ENCODE results near the gene TMCC1. TPM values are rescaled to one million over a fixed set of nuclear protein-coding genes. Genes with fewer than 3 reads are reported as not detected.

TMCC1 gene
- total RNA-seq, 1 donor, result 11.2 TPM

DNA sequence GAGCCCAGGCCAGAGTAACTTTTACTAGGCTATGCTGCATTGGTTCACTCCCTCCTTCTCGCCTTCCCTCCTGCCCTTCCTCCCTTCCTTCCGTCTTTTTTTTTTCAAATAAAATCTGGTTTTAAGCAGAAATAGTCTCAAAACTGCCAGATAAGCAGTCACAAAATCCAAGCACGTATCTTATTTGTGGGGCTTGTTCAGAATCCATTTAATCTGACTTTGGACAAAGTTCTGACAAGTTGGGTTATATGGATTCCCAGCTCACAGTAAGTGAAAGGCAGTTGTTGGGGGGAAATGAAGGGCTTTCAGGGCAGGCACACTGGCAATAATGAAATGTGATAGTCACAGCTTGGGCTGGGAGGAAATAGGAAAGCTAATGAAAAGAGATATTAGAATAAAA, 255.0 kb downstream of the TMCC1 start:
- no peak for DNase-seq (ENCODE audit: low read depth)

DNA sequence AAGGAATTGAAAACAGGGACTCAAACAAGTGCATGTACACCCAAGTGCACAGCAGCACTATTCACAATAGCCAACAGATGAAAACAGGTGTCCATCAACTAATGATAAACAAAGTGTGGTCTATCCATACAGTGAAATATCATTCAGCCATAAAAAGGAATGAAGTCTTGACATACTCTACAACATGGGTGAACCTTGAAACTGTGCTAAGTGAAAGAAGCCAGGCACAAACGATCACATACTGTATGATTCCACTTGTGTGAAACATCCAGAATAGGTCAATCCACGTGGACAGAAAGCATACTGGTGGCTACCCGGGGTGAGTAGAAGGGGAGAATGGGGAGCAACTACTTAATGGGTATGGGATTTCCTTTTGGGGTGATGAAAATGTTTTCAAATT, 257.4 kb downstream of the TMCC1 start:
- H3K4me3 ChIP-seq (ENCODE audit: low read depth, low read length), result no peak overlapping the region
- TF ChIP-seq, protein P1, sequence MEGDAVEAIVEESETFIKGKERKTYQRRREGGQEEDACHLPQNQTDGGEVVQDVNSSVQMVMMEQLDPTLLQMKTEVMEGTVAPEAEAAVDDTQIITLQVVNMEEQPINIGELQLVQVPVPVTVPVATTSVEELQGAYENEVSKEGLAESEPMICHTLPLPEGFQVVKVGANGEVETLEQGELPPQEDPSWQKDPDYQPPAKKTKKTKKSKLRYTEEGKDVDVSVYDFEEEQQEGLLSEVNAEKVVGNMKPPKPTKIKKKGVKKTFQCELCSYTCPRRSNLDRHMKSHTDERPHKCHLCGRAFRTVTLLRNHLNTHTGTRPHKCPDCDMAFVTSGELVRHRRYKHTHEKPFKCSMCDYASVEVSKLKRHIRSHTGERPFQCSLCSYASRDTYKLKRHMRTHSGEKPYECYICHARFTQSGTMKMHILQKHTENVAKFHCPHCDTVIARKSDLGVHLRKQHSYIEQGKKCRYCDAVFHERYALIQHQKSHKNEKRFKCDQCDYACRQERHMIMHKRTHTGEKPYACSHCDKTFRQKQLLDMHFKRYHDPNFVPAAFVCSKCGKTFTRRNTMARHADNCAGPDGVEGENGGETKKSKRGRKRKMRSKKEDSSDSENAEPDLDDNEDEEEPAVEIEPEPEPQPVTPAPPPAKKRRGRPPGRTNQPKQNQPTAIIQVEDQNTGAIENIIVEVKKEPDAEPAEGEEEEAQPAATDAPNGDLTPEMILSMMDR (IDR thresholded peaks at IDR 0.05; ENCODE audit: insufficient read depth, low read depth, low read length), result no peak
- no peak for DNase-seq (ENCODE audit: low read depth)

More for the DNA sequence above, 255.0 kb downstream of the TMCC1 start:
- no peak overlapping the region for H3K4me3 ChIP-seq (ENCODE audit: low read depth, low read length)
- TF ChIP-seq, protein P1 (IDR thresholded peaks at IDR 0.05; ENCODE audit: insufficient read depth, low read depth, low read length), result no peak

- H3K4me3 ChIP-seq (ENCODE audit: low read depth, low read length), result no peak overlapping the region
- no peak for DNase-seq (ENCODE audit: low read depth)
- TF ChIP-seq, protein P1 (IDR thresholded peaks at IDR 0.05; ENCODE audit: insufficient read depth, low read depth, low read length), result no peak
Observed at GRCh38 chr3:129635656-129636055, 257.9 kb downstream of the TMCC1 start.

DNA sequence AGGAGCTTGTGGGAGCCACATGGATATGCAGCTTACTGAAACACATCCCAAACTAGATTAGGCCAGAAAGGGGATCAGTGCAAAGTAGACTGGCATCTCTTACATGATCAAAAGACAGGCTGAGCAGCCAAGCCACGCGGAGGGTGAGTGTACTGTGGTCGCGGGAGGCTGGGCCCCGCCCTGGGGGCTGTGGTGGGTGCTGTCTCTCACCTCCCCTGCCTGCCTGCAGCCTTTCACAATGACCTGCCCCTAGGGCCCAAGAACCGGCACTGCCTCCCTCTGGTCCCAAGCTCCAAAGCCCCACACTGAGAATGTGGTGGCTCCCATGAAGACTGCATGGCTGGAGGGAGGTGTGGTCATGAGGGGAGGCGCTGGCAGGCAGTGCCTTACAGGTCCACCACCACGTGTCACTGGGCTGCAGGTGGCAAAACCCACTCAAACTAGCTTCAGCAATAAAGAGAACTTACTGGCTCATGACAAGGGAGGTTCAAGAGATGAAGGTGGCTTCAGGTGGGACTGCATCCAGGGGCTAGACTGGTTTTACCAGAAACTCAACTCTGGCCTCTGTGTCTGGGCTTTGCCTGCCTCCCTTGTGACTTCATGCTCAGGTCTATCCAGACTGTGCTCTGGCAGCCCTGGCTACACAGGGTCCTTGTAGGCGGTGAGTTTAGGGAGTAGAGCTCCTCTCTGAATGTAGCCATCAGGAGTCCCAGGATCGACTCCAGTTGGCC, 259.6 kb downstream of the TMCC1 start:
- H3K4me3 ChIP-seq (ENCODE audit: low read depth, low read length), result no peak overlapping the region
- no peak for DNase-seq (ENCODE audit: low read depth)
- TF ChIP-seq, protein P1 (IDR thresholded peaks at IDR 0.05; ENCODE audit: insufficient read depth, low read depth, low read length), result no peak

DNA sequence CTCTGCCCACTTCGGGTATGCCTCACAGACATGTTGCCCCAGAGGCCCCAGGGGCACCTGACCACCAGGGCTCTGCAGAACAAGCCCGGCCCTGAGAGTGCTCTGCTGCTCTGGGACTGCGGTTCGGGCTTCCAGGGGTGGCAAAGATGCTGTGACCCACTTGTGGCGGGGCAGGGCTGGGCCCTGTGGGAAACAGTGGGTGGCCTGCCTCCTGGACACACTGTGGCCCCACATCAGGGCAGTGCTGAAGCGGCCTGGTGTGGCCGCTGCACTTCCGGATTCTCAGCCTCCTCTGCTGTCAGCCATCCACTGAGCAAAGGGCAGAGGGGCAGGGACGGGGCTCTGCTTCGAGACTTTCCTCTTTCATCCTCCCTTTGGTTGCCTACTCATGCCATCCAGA, 260.5 kb downstream of the TMCC1 start:
- TF ChIP-seq, protein P1 (IDR thresholded peaks at IDR 0.05; ENCODE audit: insufficient read depth, low read depth, low read length), result no peak
- no peak overlapping the region for H3K4me3 ChIP-seq (ENCODE audit: low read depth, low read length)
- DNase-seq (ENCODE audit: low read depth), result no peak

DNA sequence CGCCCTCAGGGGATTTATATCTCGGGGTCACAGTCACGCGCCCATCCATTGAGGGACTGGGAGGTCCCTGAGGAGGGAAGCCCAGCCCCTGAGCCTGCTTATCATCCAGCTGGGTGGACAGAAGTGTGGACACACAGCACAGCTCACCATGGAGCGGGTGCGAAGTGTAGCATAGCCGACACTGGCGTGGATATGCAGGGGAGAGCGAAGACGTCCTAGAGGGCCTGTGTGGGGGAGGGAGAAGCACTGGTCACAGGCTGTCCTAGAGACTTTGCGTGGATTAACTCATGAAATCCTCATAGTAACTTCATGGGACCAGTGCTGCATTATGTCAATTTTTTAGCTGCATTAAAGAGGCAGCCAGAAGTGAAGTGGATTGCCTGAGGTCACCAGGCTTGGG, 261.0 kb downstream of the TMCC1 start:
- DNase-seq (ENCODE audit: low read depth), result no peak
- TF ChIP-seq, protein P1 (IDR thresholded peaks at IDR 0.05; ENCODE audit: insufficient read depth, low read depth, low read length), result no peak
- H3K4me3 ChIP-seq (ENCODE audit: low read depth, low read length), result no peak overlapping the region

DNA sequence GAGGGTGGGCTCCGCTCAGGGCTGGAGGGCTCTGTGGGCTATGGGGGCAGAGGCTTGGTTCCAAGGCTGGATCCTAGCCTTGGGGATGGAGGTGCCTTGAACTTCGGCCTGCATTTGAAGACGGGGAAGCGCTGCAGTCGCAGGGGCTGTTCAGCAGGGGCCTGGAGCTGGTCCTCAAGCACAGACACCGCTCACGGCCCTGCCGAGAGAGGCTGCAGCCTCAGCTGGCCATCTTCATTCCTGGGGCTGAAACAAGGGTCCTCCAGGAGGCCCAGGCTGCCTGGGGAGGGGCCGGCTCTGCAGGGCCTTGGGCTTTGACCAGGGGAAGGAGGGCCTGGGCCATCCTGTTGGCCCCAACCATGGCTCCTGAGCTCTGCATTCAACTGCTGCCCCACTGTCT, 261.5 kb downstream of the TMCC1 start:
- no peak overlapping the region for H3K4me3 ChIP-seq (ENCODE audit: low read depth, low read length)
- DNase-seq (ENCODE audit: low read depth), result no peak
- TF ChIP-seq, protein P1 (IDR thresholded peaks at IDR 0.05; ENCODE audit: insufficient read depth, low read depth, low read length), result no peak
